HepG2 (cell line): Measurements from ENCODE around the gene CDC34. TPM values are rescaled to one million over a fixed set of nuclear protein-coding genes. Genes with fewer than 3 reads are reported as not detected.
A peak's percentile ranks its signal among the peaks of the same experiment; 100 is the strongest.

Experiments
- ARNT ChIP-seq: fragments of 450-650 bp; IDR thresholded peaks from 2 replicates; pipeline ENCODE4 v1.6.1; 2017
- CBFB ChIP-seq: sonication (generic); formaldehyde crosslinking; IDR thresholded peaks from 2 replicates; pipeline ENCODE4 v1.4.0; 2020; ENCODE audit warnings: missing genetic modification reagents
- EP300 ChIP-seq, 3 experiments: sonication (generic) in 1 of 3; formaldehyde crosslinking in 1 of 3; IDR thresholded peaks; 2 replicates each; pipeline versions ENCODE4 v1.5.1 to v1.6.1; 2011 to 2020; ENCODE audit warnings: low read depth in 2 of 3, low read length in 2 of 3, borderline replicate concordance in 1 of 3, improper control_type of control experiment in 1 of 3, mild to moderate bottlenecking in 1 of 3, missing genetic modification reagents in 1 of 3, moderate library complexity in 1 of 3
- EZH2 ChIP-seq: conservative IDR thresholded peaks from 2 replicates; pipeline ENCODE4 v1.6.1; 2012; ENCODE audit warnings: mild to moderate bottlenecking, low read depth, low read length, moderate library complexity
- HCFC1 ChIP-seq: fragments of 150-350 bp; IDR thresholded peaks from 2 replicates; pipeline ENCODE4 v1.6.1; 2014; ENCODE audit warnings: low read depth, low read length
- KAT8 ChIP-seq: IDR thresholded peaks from 2 replicates; pipeline ENCODE4 v1.6.1; 2016; ENCODE audit warnings: missing genetic modification reagents, missing compliant biosample characterization
- NR2C2 ChIP-seq: sonication (generic); formaldehyde crosslinking; IDR thresholded peaks from 2 replicates; pipeline ENCODE4 v1.4.0; 2020; ENCODE audit warnings: missing genetic modification reagents, mild to moderate bottlenecking, moderate library complexity, borderline replicate concordance
- PAX8 ChIP-seq: sonication (generic); formaldehyde crosslinking; IDR thresholded peaks from 2 replicates; pipeline ENCODE4 v1.8.0; 2022; ENCODE audit warnings: mild to moderate bottlenecking, missing genetic modification reagents, borderline replicate concordance
- POLR2G ChIP-seq: fragments of 200-400 bp; formaldehyde crosslinking; IDR thresholded peaks from 2 replicates; pipeline ENCODE4 v1.6.1; 2018; ENCODE audit warnings: mild to moderate bottlenecking, low read depth, low read length, moderate library complexity
- SMAD3 ChIP-seq: sonication (generic); formaldehyde crosslinking; IDR thresholded peaks from 2 replicates; pipeline ENCODE4 v1.4.0; 2020; ENCODE audit warnings: missing genetic modification reagents
- ZFAT ChIP-seq: sonication (generic); formaldehyde crosslinking; conservative IDR thresholded peaks from 2 replicates; pipeline ENCODE4 v1.8.1; 2023; ENCODE audit warnings: missing genetic modification reagents, inconsistent platforms
- ZFX ChIP-seq: sonication (generic); formaldehyde crosslinking; IDR thresholded peaks from 2 replicates; pipeline ENCODE4 v1.4.0; 2020; ENCODE audit warnings: mild to moderate bottlenecking, low read depth, missing genetic modification reagents, moderate library complexity
- ZIK1 ChIP-seq: sonication (generic); formaldehyde crosslinking; IDR thresholded peaks from 2 replicates; pipeline ENCODE4 v1.5.0; 2020; ENCODE audit warnings: mild to moderate bottlenecking, low read depth, missing genetic modification reagents, borderline replicate concordance
- ZNF225 ChIP-seq: sonication (generic); formaldehyde crosslinking; IDR thresholded peaks from 2 replicates; pipeline ENCODE4 v1.4.0; 2020; ENCODE audit warnings: mild to moderate bottlenecking, missing genetic modification reagents
- ZNF441 ChIP-seq: sonication (generic); formaldehyde crosslinking; IDR thresholded peaks from 2 replicates; pipeline ENCODE4 v1.7.0; 2021; ENCODE audit warnings: missing genetic modification reagents, borderline replicate concordance
- polyA plus RNA-seq, 8 experiments: library from polyadenylated mRNA; depleted of rRNA in 3 of 8; stranded (reverse) in 7 of 8; unstranded in 1 of 8; fragments of >200 nt; fragmentation: Illumina TruSeq in 4 of 8; extraction: Trizol in 4 of 8; gene quantifications; 2 replicates each; pipeline versions ENCODE4 v1.2.1 to v1.2.3, GENCODE V29; 2011 to 2016; ENCODE audit warnings: low read depth in 4 of 8, missing spikeins in 1 of 8, mixed read lengths in 1 of 8; ENCODE audit not compliant: insufficient read depth in 1 of 8
- total RNA-seq, 5 experiments: library from RNA; depleted of rRNA; stranded (reverse); fragments of >200 nt; fragmentation: Illumina TruSeq; extraction: Trizol; gene quantifications; 2 replicates each; pipeline ENCODE4 v1.2.3, GENCODE V29; 2016; ENCODE audit warnings: low read depth in 1 of 5
- TF ChIP-seq, protein P1 (sequence below): sonication (generic); formaldehyde crosslinking; IDR thresholded peaks from 2 replicates; pipeline ENCODE4 v1.8.0; 2022; ENCODE audit warnings: missing genetic modification reagents, mild to moderate bottlenecking, borderline replicate concordance
- TF ChIP-seq, protein P2 (sequence below): sonication (generic); formaldehyde crosslinking; IDR thresholded peaks from 2 replicates; pipeline ENCODE4 v1.4.0; 2020; ENCODE audit warnings: missing genetic modification reagents, borderline replicate concordance
- TF ChIP-seq, protein P3 (sequence below): sonication (generic); formaldehyde crosslinking; IDR thresholded peaks from 2 replicates; pipeline ENCODE4 v1.9.0; 2021; ENCODE audit warnings: missing genetic modification reagents, borderline replicate concordance
- TF ChIP-seq, protein P4 (sequence below): IDR thresholded peaks from 2 replicates; pipeline ENCODE4 v1.6.1; 2016; ENCODE audit warnings: mild to moderate bottlenecking, missing biosample characterization, missing genetic modification reagents
- TF ChIP-seq, protein P5 (sequence below): sonication (generic); formaldehyde crosslinking; IDR thresholded peaks from 2 replicates; pipeline ENCODE4 v1.4.0; 2020; ENCODE audit warnings: missing genetic modification reagents

The CDC34 gene
- total and polyA plus RNA-seq, 2 of the 13 experiments (the other 11 are each of a cell fraction or from before 2014, with no cell fraction given), result 138 to 150 TPM

DNA sequence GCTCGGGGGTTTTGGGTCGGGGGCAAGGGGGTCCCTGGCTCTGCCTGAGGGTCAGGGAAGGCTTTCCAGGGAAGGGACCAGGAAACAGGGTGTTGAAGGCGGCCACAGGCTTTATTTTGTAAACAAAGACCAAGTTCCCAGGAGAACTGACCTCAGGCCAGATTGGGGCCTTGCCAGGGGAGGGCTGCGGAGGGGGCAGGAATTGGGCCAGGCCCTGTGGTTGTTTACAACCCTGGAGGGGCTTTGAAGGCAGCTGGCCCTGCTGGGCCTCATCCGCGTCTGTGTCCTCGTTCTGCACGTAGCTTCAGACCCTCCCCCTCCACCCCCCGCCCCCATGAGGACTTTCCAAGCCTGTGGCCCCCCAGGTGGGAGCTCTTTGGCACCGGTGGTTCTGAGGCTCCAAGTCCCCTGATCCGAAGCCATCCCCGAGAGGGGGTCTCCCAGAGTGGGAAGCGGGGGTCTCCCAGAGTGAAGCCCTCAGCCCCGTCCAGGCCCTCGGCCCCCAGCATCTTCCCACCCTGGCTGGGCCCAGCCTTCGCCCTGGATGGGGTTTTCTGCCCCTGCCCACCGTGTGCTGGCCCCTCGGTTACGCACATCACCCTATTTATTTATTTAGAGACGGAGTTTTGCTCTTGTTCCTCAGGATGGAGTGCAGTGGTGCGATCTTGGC is 27.3 kb downstream of the CDC34 start (continued):
- TF ChIP-seq, protein P1, sequence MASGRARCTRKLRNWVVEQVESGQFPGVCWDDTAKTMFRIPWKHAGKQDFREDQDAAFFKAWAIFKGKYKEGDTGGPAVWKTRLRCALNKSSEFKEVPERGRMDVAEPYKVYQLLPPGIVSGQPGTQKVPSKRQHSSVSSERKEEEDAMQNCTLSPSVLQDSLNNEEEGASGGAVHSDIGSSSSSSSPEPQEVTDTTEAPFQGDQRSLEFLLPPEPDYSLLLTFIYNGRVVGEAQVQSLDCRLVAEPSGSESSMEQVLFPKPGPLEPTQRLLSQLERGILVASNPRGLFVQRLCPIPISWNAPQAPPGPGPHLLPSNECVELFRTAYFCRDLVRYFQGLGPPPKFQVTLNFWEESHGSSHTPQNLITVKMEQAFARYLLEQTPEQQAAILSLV (CRISPR knock-in tag), result no peak
- TF ChIP-seq ZIK1 (CRISPR knock-in tag), result no peak
- no peak for TF ChIP-seq ZNF441 (CRISPR knock-in tag)
- no peak for TF ChIP-seq PAX8
- TF ChIP-seq ZFX (CRISPR knock-in tag), result peak; percentile 83
- TF ChIP-seq, protein P2, sequence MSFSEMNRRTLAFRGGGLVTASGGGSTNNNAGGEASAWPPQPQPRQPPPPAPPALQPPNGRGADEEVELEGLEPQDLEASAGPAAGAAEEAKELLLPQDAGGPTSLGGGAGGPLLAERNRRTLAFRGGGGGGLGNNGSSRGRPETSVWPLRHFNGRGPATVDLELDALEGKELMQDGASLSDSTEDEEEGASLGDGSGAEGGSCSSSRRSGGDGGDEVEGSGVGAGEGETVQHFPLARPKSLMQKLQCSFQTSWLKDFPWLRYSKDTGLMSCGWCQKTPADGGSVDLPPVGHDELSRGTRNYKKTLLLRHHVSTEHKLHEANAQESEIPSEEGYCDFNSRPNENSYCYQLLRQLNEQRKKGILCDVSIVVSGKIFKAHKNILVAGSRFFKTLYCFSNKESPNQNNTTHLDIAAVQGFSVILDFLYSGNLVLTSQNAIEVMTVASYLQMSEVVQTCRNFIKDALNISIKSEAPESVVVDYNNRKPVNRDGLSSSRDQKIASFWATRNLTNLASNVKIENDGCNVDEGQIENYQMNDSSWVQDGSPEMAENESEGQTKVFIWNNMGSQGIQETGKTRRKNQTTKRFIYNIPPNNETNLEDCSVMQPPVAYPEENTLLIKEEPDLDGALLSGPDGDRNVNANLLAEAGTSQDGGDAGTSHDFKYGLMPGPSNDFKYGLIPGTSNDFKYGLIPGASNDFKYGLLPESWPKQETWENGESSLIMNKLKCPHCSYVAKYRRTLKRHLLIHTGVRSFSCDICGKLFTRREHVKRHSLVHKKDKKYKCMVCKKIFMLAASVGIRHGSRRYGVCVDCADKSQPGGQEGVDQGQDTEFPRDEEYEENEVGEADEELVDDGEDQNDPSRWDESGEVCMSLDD (CRISPR knock-in tag), result no peak
- no peak for TF ChIP-seq EZH2
- TF ChIP-seq, protein P3, sequence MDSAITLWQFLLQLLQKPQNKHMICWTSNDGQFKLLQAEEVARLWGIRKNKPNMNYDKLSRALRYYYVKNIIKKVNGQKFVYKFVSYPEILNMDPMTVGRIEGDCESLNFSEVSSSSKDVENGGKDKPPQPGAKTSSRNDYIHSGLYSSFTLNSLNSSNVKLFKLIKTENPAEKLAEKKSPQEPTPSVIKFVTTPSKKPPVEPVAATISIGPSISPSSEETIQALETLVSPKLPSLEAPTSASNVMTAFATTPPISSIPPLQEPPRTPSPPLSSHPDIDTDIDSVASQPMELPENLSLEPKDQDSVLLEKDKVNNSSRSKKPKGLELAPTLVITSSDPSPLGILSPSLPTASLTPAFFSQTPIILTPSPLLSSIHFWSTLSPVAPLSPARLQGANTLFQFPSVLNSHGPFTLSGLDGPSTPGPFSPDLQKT, result no peak
- TF ChIP-seq ZNF225 (CRISPR knock-in tag), result no peak
- TF ChIP-seq SMAD3 (CRISPR knock-in tag), result no peak
- TF ChIP-seq ARNT, result no peak
- no peak for TF ChIP-seq NR2C2
- TF ChIP-seq, protein P4, sequence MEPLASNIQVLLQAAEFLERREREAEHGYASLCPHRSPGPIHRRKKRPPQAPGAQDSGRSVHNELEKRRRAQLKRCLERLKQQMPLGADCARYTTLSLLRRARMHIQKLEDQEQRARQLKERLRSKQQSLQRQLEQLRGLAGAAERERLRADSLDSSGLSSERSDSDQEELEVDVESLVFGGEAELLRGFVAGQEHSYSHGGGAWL (CRISPR knock-in tag), result no peak
- no peak for TF ChIP-seq POLR2G
- no peak for TF ChIP-seq HCFC1
- TF ChIP-seq ZFAT (CRISPR knock-in tag), result no peak
- TF ChIP-seq EP300 (IDR thresholded peaks at IDR 0.05; ENCODE audit: low read depth in 2 of 2, low read length in 2 of 2), result peak in 1 of 2 experiments; percentile 71; a peak in 1 of 4 replicates
- no peak for TF ChIP-seq EP300 (CRISPR knock-in tag; IDR thresholded peaks at IDR 0.05; ENCODE audit: borderline replicate concordance)
- no peak for TF ChIP-seq CBFB (CRISPR knock-in tag)
- TF ChIP-seq KAT8 (CRISPR knock-in tag), result 0 out of 2 replicates have a peak, but pooled peaks have one; percentile 40
- TF ChIP-seq, protein P5, sequence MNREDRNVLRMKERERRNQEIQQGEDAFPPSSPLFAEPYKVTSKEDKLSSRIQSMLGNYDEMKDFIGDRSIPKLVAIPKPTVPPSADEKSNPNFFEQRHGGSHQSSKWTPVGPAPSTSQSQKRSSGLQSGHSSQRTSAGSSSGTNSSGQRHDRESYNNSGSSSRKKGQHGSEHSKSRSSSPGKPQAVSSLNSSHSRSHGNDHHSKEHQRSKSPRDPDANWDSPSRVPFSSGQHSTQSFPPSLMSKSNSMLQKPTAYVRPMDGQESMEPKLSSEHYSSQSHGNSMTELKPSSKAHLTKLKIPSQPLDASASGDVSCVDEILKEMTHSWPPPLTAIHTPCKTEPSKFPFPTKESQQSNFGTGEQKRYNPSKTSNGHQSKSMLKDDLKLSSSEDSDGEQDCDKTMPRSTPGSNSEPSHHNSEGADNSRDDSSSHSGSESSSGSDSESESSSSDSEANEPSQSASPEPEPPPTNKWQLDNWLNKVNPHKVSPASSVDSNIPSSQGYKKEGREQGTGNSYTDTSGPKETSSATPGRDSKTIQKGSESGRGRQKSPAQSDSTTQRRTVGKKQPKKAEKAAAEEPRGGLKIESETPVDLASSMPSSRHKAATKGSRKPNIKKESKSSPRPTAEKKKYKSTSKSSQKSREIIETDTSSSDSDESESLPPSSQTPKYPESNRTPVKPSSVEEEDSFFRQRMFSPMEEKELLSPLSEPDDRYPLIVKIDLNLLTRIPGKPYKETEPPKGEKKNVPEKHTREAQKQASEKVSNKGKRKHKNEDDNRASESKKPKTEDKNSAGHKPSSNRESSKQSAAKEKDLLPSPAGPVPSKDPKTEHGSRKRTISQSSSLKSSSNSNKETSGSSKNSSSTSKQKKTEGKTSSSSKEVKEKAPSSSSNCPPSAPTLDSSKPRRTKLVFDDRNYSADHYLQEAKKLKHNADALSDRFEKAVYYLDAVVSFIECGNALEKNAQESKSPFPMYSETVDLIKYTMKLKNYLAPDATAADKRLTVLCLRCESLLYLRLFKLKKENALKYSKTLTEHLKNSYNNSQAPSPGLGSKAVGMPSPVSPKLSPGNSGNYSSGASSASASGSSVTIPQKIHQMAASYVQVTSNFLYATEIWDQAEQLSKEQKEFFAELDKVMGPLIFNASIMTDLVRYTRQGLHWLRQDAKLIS (CRISPR knock-in tag), result no peak
